ENCODE results near the gene GLT1D1. TPM values are rescaled to one million over a fixed set of nuclear protein-coding genes. Genes with fewer than 3 reads are reported as not detected.

GLT1D1 gene
- total RNA-seq, 1 donor from 2014 or later, result 11.0 TPM

GRCh38 chr12:128989287-128989686, 136.0 kb downstream of the GLT1D1 start:
- no peak for FAIRE-seq
- DNase-seq (ENCODE audit: low spot score in 2 of 2), result no peak

GRCh38 chr12:128991716-128992115, 138.4 kb downstream of the GLT1D1 start:
- no peak for DNase-seq (ENCODE audit: low spot score in 2 of 2)
- FAIRE-seq, result no peak

- FAIRE-seq, result no peak
- DNase-seq (ENCODE audit: low spot score in 2 of 2), result no peak
Observed at GRCh38 chr12:128992116-128992515, 138.8 kb downstream of the GLT1D1 start.

- no peak for FAIRE-seq
- no peak for DNase-seq (ENCODE audit: low spot score in 2 of 2)
Observed at GRCh38 chr12:128992550-128992949, 139.3 kb downstream of the GLT1D1 start.

- FAIRE-seq (no peak), DNase-seq (ENCODE audit: low spot score in 2 of 2) (no peak)
Observed at GRCh38 chr12:128994856-128995255, 141.6 kb downstream of the GLT1D1 start.

- FAIRE-seq (no peak), DNase-seq (ENCODE audit: low spot score in 2 of 2) (no peak)
Observed at GRCh38 chr12:128995619-128996018, 142.3 kb downstream of the GLT1D1 start.

GRCh38 chr12:129001826-129002225, 148.5 kb downstream of the GLT1D1 start:
- no peak for FAIRE-seq

GRCh38 chr12:129002427-129002826, 149.1 kb downstream of the GLT1D1 start:
- DNase-seq (ENCODE audit: low spot score in 2 of 2) (no peak), FAIRE-seq (no peak)

More at GRCh38 chr12:129001826-129002225, 148.5 kb downstream of the GLT1D1 start:
- no peak for DNase-seq (ENCODE audit: low spot score in 2 of 2)

- FAIRE-seq, result no peak
- DNase-seq (ENCODE audit: low spot score in 2 of 2), result no peak
Observed at GRCh38 chr12:129005416-129005815, 152.1 kb downstream of the GLT1D1 start.

- FAIRE-seq, result no peak
- no peak for DNase-seq (ENCODE audit: low spot score in 2 of 2)
Observed at GRCh38 chr12:129005829-129006228, 152.6 kb downstream of the GLT1D1 start.

- no peak for DNase-seq (ENCODE audit: low spot score in 2 of 2)
Observed at GRCh38 chr12:129009833-129010622, 156.8 kb downstream of the GLT1D1 start.

GRCh38 chr12:129016159-129016558, 162.9 kb downstream of the GLT1D1 start:
- FAIRE-seq, result no peak
- no peak for DNase-seq (ENCODE audit: low spot score in 2 of 2)

More at GRCh38 chr12:129009833-129010622, 156.8 kb downstream of the GLT1D1 start:
- no peak for FAIRE-seq

- no peak for DNase-seq (ENCODE audit: low spot score in 2 of 2)
- FAIRE-seq, result no peak
Observed at GRCh38 chr12:129025055-129025454, 171.8 kb downstream of the GLT1D1 start.

- DNase-seq (ENCODE audit: low spot score in 2 of 2) (no peak), FAIRE-seq (no peak)
Observed at GRCh38 chr12:129028844-129029243, 175.6 kb downstream of the GLT1D1 start.

Other genes with a start within 250 kb of the GLT1D1 start
- gene SLC15A4, start 29.5 kb upstream of the GLT1D1 start, total RNA-seq, result 23.6 TPM

Data from frontal cortex (tissue), 4 donors.